Keratinocyte (primary cell): ENCODE data around the gene FEZF1. TPM values are rescaled to one million over a fixed set of nuclear protein-coding genes. Genes with fewer than 3 reads are reported as not detected.

Experiments used
- DNase-seq: peaks from one replicate; pipeline ENCODE4 v3.0.0-alpha.2; 2011; ENCODE audit warnings: low read depth, missing footprints, low spot score
- FAIRE-seq: peaks from 2 replicates; lab custom pipeline; 2011; peaks lifted over from hg19 to GRCh38; lab: Jason Lieb, UNC
- H2AFZ ChIP-seq: 2 replicates; pipeline ENCODE4 v1.6.0; 2012; ENCODE audit warnings: low read length, control low read depth, inconsistent platforms; ENCODE audit not compliant: control insufficient read depth
- H3K27ac ChIP-seq: 2 replicates; pipeline ENCODE4 v1.5.1; 2011; ENCODE audit warnings: low read length; ENCODE audit not compliant: control insufficient read depth, insufficient read depth
- H3K27me3 ChIP-seq: 3 replicates; pipeline ENCODE4 v1.6.0; 2011; ENCODE audit warnings: low read length; ENCODE audit not compliant: control insufficient read depth, insufficient read depth; ENCODE audit errors: extremely low read depth
- H3K36me3 ChIP-seq, 2 experiments: 2 replicates in 1 of 2; 3 replicates in 1 of 2; pipeline ENCODE4 v1.5.1; 2011; ENCODE audit warnings: low read length in 2 of 2, mild to moderate bottlenecking in 1 of 2; ENCODE audit not compliant: control insufficient read depth in 2 of 2, insufficient read depth in 2 of 2; ENCODE audit errors: extremely low read depth in 1 of 2
- H3K4me1 ChIP-seq: 3 replicates; pipeline ENCODE4 v1.5.1; 2011; ENCODE audit warnings: low read length; ENCODE audit not compliant: control insufficient read depth, insufficient read depth; ENCODE audit errors: extremely low read depth
- H3K4me2 ChIP-seq: 3 replicates; pipeline ENCODE4 v1.6.0; 2011; ENCODE audit warnings: low read depth, low read length; ENCODE audit not compliant: control insufficient read depth, insufficient read depth; ENCODE audit errors: extremely low read depth
- H3K4me3 ChIP-seq, 3 experiments: fragments of 200-600 bp in 1 of 3; sonication (generic) in 1 of 3; 2 replicates in 2 of 3; 3 replicates in 1 of 3; pipeline ENCODE4 v1.5.1; 2011 to 2016; ENCODE audit warnings: low read length in 3 of 3, mild to moderate bottlenecking in 3 of 3, control low read depth in 2 of 3, inconsistent platforms in 1 of 3, low read depth in 1 of 3, mixed read lengths in 1 of 3, mixed run types in 1 of 3, moderate library complexity in 1 of 3; ENCODE audit not compliant: control insufficient read depth in 2 of 3, insufficient read depth in 2 of 3; ENCODE audit errors: extremely low read depth in 1 of 3
- H3K79me2 ChIP-seq: 2 replicates; pipeline ENCODE4 v1.6.0; 2012; ENCODE audit warnings: low read length; ENCODE audit not compliant: control insufficient read depth, insufficient read depth
- H3K9ac ChIP-seq: 3 replicates; pipeline ENCODE4 v1.6.0; 2011; ENCODE audit warnings: low read length; ENCODE audit not compliant: control insufficient read depth, insufficient read depth; ENCODE audit errors: extremely low read depth
- H3K9me1 ChIP-seq: 3 replicates; pipeline ENCODE4 v1.6.0; 2011; ENCODE audit warnings: low read length; ENCODE audit not compliant: control insufficient read depth, insufficient read depth; ENCODE audit errors: extremely low read depth
- H3K9me3 ChIP-seq: 2 replicates; pipeline ENCODE4 v1.5.1; 2012; ENCODE audit warnings: low read depth, low read length; ENCODE audit not compliant: control insufficient read depth
- H4K20me1 ChIP-seq: 3 replicates; pipeline ENCODE4 v1.6.0; 2011; ENCODE audit warnings: low read length; ENCODE audit not compliant: control insufficient read depth, insufficient read depth; ENCODE audit errors: extremely low read depth
- EZH2 ChIP-seq: IDR thresholded peaks from one replicate; pipeline ENCODE4 v1.6.1; 2012; ENCODE audit warnings: inconsistent platforms, mild to moderate bottlenecking, low read length, moderate library complexity
- dilution Hi-C: fragments of 300-500 bp; cut with MboI; formaldehyde crosslinking; loops from one replicate; pipeline ENCODE4 v1.7.0; 2020; ENCODE audit warnings: low sequenced_read_pairs; ENCODE audit not compliant: extremely low pct_ligation_motif_present
- polyA plus RNA-seq, 5 experiments: library from polyadenylated mRNA; depleted of rRNA in 3 of 5; stranded (reverse) in 3 of 5; stranded (forward) in 1 of 5; unstranded in 1 of 5; fragments of >200 nt; gene quantifications; 1 replicate in 1 of 5; 2 replicates in 3 of 5; 3 replicates in 1 of 5; pipeline versions ENCODE4 v1.2.1 to v1.2.3, GENCODE V29; 2011 to 2012; ENCODE audit warnings: missing spikeins in 2 of 5, low read depth in 1 of 5, low replicate concordance in 1 of 5
- TF ChIP-seq, protein P1 (sequence below), 3 experiments: IDR thresholded peaks in 1 of 3; conservative IDR thresholded peaks in 1 of 3; optimal IDR thresholded peaks in 1 of 3; 2 replicates in 2 of 3; 3 replicates in 1 of 3; pipeline versions ENCODE3 to v1.5.1; 2011; ENCODE audit warnings: low read length in 3 of 3, mild to moderate bottlenecking in 3 of 3, moderate library complexity in 2 of 3, control low read depth in 1 of 3, inconsistent platforms in 1 of 3; ENCODE audit not compliant: insufficient read depth in 2 of 3; ENCODE audit errors: extremely low read depth in 1 of 3

FEZF1 gene
- polyA plus RNA-seq, 1 donor (not counting 4 experiments of a cell fraction or from before 2014, with no cell fraction given), result not detected

DNA sequence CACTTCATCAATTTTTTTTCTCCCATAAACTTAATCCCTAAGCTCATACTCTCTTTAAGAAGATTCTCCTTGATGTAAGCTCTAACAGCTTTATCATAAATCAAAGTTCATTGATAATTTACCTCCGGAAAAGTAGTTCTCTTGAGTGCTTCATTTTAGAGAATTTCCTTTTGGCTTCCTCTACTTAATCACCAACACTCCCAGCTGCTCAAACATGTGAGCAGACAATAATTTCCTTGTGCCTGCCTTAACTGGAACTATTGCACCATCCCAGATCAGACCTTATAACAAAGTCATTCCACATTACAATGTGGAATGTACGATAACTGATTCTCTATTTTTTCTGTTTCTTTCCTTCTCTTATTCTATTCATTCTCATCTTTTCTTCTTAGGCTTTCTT, 5.9 kb downstream of the FEZF1 start:
- H3K9ac ChIP-seq, result no peak overlapping the region
- DNase-seq (no peak), FAIRE-seq (no peak)
- H4K20me1 ChIP-seq, result peaks cover 4% of the 10 kb centered on the region
- H3K27me3 ChIP-seq, result peaks cover 47% of the 10 kb centered on the region
- no peaks in the 10 kb centered on the region for H3K36me3 ChIP-seq
- no peak overlapping the region for H2AFZ ChIP-seq
- no peak overlapping the region for H3K4me2 ChIP-seq
- TF ChIP-seq, protein P1, sequence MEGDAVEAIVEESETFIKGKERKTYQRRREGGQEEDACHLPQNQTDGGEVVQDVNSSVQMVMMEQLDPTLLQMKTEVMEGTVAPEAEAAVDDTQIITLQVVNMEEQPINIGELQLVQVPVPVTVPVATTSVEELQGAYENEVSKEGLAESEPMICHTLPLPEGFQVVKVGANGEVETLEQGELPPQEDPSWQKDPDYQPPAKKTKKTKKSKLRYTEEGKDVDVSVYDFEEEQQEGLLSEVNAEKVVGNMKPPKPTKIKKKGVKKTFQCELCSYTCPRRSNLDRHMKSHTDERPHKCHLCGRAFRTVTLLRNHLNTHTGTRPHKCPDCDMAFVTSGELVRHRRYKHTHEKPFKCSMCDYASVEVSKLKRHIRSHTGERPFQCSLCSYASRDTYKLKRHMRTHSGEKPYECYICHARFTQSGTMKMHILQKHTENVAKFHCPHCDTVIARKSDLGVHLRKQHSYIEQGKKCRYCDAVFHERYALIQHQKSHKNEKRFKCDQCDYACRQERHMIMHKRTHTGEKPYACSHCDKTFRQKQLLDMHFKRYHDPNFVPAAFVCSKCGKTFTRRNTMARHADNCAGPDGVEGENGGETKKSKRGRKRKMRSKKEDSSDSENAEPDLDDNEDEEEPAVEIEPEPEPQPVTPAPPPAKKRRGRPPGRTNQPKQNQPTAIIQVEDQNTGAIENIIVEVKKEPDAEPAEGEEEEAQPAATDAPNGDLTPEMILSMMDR (optimal IDR thresholded peaks at IDR 0.05 in 1 of 3, IDR thresholded peaks at IDR 0.05 in 1 of 3, conservative IDR thresholded peaks at IDR 0.05 in 1 of 3; ENCODE audit: extremely low read depth in 1 of 3, insufficient read depth in 2 of 3, low read length in 3 of 3), result no peak
- TF ChIP-seq EZH2, result no peak
- no peaks in the 10 kb centered on the region for H3K4me1 ChIP-seq
- H3K9me1 ChIP-seq, result no peaks in the 10 kb centered on the region
- no peaks in the 10 kb centered on the region for H3K9me3 ChIP-seq
- H3K79me2 ChIP-seq, result no peaks in the 10 kb centered on the region
- H3K4me3 ChIP-seq, result no peak overlapping the region
- no peak overlapping the region for H3K27ac ChIP-seq
- dilution Hi-C loops, result no loop called here

DNA sequence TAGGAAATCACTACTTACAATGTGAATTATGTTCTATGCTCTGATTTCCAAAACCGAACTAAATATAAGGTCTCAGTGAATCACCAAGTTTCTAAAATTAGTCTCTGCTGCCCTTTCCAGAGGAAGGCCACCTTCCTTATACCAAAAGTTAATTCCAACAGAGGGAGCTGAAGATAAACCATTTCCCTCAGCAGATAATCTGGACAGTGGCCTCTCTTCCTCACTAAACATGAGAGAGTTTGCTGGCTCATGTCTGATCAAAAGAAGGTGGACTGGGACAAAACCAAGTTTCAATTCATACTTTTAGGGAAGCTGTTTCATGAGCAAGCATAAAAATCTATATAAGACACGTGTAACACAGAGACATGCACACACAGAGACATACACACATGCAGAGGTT, 6.4 kb downstream of the FEZF1 start:
- no peaks in the 10 kb centered on the region for H3K4me1 ChIP-seq
- H3K27me3 ChIP-seq, result peaks cover 42% of the 10 kb centered on the region
- H3K27ac ChIP-seq, result no peak overlapping the region
- DNase-seq (no peak), FAIRE-seq (no peak)
- H4K20me1 ChIP-seq, result peaks cover 4% of the 10 kb centered on the region
- H2AFZ ChIP-seq, result no peak overlapping the region
- no peak overlapping the region for H3K9ac ChIP-seq
- no peaks in the 10 kb centered on the region for H3K9me1 ChIP-seq
- no peaks in the 10 kb centered on the region for H3K79me2 ChIP-seq
- H3K4me3 ChIP-seq, result no peak overlapping the region
- no peaks in the 10 kb centered on the region for H3K36me3 ChIP-seq
- no peak for TF ChIP-seq EZH2
- TF ChIP-seq, protein P1 (optimal IDR thresholded peaks at IDR 0.05 in 1 of 3, IDR thresholded peaks at IDR 0.05 in 1 of 3, conservative IDR thresholded peaks at IDR 0.05 in 1 of 3; ENCODE audit: extremely low read depth in 1 of 3, insufficient read depth in 2 of 3, low read length in 3 of 3), result no peak
- dilution Hi-C loops, result no loop called here
- no peak overlapping the region for H3K4me2 ChIP-seq
- H3K9me3 ChIP-seq, result no peaks in the 10 kb centered on the region
